H1 (cell line): ENCODE results near the gene HDAC10.

ENCODE experiments used
- ATF2 ChIP-seq: IDR thresholded peaks from 2 replicates; pipeline ENCODE4 v1.6.1; 2012; ENCODE audit warnings: low read length, inconsistent platforms
- EZH2 ChIP-seq: fragments of 200-600 bp; sonication (generic); IDR thresholded peaks from 2 replicates; pipeline ENCODE4 v1.7.1; 2012; ENCODE audit warnings: low read depth, mild to moderate bottlenecking, moderate library complexity, low read length, inconsistent platforms; ENCODE audit not compliant: severe bottlenecking

- no peak for TF ChIP-seq ATF2
- no peak for TF ChIP-seq EZH2
Observed at GRCh38 chr22:50215297-50216054, 35.6 kb downstream of the HDAC10 start.
